Left renal pelvis (tissue), 4 donors: ENCODE data around the gene FTCD. TPM values are rescaled to one million over a fixed set of nuclear protein-coding genes. Genes with fewer than 3 reads are reported as not detected.
"Not testable (repeated sequence)": the region's sequence is repeated elsewhere in the genome, so short reads cannot be mapped to it uniquely, and the experiment has no call there.

Experiments used
- DNase-seq, 4 donors: peaks; one replicate each; pipeline ENCODE4 v3.0.0-alpha.2; 2013; ENCODE audit warnings: low read depth in 4 of 4, low spot score in 3 of 4
- polyA plus RNA-seq, 4 donors: library from polyadenylated mRNA; unstranded; fragments of 120-200 nt; gene quantifications; one replicate each; pipeline ENCODE4 v1.2.1, GENCODE V29; 2013; ENCODE audit not compliant: insufficient read length in 4 of 4

Gene FTCD
- polyA plus RNA-seq, 4 donors, result 2.9 to 46.9 (median 21.8) TPM

DNA sequence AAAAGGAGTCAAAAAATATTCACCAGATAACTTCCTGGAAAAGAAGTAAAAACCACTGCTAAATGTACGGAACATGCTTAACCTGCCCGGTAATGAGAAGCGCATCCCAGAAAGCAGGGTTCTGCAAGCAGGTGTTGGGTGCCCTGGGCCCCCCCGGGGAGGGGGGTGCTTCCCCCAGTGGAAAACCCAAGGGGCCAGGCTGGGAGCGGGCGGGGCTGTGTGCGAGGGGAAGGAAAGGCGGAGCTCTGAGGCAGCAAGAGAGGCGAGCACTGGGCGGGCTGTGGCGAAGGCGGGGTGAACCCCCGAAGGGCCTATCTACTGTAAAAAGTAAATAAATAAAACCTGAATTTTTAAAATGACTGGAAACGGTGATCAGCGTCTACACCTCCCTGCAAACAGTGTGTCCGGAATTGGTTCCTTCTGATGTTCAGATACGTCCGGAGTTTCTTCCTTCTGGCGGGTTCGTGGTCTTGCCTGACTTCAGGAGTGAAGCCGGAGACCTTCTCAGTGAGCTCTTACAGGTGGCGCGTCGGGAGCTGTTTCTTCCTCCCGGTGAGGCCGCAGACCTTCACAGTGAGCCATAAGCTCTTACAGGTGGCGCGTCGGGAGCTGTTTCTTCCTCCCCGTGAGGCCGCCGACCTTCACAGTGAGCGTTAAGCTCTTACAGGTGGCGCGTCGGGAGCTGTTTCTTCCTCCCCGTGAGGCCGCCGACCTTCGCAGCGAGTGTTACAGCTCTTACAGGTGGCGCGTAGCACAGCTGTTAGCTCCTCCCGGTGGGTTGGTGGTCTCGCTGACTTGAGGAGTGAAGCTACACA is 13.4 kb downstream of the FTCD start:
- no peak for DNase-seq

DNA sequence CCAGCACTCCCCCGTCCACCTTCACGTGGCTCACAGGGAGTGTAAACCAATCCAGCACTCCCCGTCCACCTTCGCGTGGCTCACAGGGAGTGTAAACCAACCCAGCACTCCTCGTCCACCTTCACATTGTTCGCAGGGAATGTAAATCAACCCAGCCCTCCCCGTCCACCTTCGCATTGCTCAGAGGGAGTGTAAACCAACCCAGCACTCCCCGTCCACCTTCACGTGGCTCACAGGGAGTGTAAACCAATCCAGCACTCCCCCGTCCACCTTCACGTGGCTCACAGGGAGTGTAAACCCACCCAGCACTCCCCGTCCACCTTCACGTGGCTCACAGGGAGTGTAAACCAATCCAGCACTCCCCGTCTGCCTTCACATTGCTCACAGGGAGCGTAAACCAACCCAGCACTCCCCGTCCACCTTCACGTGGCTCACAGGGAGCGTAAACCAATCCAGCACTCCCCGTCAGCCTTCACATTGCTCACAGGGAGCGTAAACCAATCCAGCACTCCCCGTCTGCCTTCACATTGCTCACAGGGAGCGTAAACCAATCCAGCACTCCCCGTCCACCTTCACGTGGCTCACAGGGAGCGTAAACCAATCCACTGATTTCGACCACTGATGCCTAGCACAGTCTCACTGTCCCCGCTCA is 14.9 kb downstream of the FTCD start:
- DNase-seq, result not testable (repeated sequence)

DNA sequence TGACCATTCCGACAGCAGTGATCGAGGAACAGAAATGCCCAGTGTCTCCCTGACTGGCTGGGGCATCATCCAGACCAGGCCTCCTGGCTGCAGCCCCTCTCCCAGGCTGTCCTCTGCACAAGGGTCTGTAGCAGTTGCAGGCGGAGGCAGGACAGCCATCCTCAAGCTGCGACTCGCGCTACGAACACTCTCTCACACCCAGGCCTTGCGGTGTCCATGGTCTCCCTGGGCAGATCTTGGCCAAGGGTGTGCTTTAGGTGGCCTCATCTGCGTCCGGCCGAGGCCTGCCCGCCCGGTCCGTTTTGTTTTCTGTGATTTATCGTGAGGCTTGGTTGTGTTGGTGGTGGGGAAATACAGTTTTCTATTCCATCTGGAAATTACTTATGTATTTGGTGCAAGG is 15.7 kb downstream of the FTCD start:
- no peak for DNase-seq

DNA sequence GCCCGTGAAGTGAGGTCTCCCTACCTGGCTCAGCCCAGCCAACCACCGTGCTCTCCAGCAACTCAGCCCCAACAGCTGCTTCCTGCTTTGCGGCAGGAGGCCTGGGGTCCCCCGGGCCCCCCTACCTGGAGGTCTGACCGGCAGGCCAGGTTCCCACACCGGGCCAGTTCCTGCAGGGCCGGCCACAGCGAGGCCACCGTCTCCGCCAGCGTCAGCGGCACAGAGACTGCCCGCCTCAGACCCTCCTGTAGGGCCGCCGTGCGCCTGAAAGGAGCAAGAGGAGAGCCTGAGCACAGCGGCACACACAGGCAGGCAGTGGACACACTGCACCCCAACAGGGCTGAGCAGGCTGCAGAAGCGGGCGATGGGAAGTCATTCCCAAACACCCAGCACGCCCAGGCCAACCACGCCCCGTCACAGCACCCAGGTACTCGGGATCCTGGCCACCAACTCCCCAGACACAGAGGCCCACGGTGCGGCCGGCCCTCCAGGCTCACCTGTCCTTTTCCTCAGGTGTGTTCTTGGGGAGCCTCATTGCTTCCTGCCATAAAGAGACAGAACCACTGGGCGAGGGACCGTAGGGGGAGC is 16.9 kb downstream of the FTCD start:
- DNase-seq, result no peak

DNA sequence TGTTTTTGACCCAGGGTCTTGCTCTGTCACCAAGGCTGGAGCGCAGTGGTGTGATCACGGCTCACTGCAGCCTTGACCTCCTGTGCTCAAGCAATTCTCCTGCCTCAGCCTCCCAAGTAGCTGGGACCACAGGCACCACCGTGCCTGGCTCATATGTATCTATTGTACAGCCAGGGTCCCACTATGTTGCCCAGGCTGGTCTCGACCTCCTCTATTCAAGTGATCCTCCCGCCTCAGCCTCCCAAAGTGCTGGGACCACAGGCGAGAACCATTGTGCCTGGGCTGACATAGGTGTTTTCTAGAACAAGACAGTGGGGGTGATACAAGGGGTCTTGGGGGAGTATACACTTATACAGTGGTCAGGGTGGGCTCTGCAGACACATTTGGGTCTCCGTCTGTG is 17.5 kb downstream of the FTCD start:
- DNase-seq, result no peak

DNA sequence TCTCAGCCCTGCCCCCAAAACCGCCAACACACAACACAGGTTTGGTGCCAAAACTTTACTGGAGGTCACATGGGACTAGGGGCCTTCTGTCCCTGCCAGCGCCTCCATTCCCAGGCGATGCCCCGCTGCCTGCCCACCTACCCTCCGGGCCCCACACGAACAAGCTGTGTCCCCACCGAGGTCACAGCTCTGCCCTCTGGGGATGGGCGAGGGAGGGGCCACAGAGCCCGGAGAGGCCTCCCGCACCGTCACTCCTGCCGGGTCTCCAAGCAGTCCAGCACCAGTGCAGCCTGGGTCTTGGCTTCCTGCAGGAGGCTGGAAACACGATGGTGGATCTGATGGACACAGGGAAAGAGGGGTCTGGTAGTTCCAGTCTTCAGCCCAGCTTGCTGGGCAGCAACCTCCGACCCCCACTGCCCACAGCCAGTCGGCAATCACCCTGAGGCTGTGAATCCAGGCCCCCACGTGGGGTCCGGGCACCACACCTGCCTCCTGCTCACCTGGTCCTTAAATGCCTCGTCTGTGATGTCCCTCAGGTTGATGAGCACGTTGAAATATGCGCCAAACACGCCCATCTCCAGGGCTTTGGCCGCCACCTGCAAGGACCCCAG is 18.5 kb downstream of the FTCD start:
- no peak for DNase-seq

DNA sequence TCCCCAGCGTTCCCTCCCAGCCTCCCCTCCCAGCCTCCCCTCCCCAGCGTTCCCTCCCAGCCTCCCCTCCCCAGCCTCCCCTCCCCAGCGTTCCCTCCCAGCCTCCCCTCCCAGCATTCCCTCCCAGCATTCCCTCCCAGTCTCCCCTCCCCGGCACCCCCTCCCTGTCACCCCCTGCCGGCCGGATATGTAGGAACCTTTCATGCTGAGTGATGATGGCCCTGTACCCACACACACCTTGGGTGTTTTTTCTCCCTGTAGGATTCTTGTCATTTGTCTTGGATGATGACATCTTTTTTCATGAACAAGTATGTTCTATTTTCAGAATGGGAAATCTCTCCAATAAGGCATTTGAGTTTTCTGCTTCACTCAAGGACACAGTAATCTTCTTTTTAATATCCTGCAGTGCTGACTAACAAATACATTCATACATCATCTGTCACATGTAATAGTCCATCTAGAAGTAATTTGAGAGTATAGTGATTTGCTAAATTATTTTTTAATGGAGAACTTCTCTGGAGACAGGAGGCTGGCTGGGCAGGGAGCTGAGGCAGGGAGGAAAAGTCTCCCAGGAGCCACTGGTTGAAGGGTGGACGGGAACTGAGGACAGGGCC is 19.5 kb downstream of the FTCD start:
- no peak for DNase-seq

DNA sequence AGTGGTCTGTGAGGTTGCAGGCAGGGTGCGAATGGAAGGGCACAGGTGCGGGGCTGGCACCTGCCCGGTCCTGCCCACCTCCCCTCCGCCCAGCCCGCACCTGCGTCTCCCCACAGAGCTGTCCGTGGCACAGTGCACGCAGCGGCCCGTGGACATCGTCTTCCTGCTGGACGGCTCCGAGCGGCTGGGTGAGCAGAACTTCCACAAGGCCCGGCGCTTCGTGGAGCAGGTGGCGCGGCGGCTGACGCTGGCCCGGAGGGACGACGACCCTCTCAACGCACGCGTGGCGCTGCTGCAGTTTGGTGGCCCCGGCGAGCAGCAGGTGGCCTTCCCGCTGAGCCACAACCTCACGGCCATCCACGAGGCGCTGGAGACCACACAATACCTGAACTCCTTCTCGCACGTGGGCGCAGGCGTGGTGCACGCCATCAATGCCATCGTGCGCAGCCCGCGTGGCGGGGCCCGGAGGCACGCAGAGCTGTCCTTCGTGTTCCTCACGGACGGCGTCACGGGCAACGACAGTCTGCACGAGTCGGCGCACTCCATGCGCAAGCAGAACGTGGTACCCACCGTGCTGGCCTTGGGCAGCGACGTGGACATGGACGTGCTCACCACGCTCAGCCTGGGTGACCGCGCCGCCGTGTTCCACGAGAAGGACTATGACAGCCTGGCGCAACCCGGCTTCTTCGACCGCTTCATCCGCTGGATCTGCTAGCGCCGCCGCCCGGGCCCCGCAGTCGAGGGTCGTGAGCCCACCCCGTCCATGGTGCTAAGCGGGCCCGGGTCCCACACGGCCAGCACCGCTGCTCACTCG is 23.3 kb downstream of the FTCD start:
- no peak for DNase-seq

DNA sequence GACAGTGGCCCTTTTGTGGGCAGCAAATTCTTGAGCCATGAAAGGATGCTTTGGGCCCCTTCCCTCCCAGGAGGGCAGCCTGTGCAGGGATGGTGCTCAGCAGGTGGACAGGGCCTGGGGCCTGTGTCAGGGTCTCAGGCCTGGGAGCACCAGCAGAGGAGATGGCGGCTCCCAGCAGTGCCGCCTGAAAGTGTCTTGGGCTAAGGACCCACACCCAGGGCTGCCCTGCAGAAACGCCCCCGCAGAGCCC is 23.9 kb downstream of the FTCD start:
- DNase-seq, result no peak

DNA sequence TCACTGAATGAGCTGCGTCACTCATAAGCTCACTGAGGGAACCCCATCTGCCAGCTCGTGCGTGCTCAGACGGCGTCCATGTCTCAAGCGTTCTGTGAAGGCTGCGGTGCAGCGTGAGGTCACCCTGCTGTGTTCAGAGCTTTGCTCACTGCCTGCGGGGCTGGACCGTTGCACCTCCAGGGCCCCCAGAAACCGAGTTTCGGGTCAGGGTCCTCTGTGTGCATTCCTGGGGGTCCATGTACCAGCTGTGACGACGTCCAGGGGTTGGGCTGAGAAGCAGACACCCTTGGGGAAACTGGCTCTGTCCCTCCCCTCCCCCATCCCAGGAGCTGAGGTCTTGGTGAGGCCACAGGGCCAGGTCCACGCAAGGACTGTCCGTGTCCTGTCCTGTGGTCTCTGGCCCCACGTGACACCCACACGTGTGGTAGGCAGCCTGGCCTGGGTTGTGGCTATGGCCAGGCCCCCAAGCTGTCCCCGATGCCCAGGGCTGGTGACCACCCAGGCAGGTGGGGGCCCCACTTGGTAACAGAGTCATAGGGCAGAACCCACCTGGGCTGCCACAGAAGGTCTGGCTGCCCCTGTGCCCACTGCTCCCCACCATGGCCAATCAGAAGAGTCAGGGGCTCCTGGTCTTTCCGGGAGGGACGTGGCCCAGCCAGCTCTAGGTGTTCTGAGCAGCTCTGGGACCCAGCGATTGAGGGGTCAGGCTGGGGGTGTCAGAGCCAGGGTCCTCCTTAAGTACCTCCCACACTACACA is 24.4 kb downstream of the FTCD start:
- DNase-seq, result no peak

DNA sequence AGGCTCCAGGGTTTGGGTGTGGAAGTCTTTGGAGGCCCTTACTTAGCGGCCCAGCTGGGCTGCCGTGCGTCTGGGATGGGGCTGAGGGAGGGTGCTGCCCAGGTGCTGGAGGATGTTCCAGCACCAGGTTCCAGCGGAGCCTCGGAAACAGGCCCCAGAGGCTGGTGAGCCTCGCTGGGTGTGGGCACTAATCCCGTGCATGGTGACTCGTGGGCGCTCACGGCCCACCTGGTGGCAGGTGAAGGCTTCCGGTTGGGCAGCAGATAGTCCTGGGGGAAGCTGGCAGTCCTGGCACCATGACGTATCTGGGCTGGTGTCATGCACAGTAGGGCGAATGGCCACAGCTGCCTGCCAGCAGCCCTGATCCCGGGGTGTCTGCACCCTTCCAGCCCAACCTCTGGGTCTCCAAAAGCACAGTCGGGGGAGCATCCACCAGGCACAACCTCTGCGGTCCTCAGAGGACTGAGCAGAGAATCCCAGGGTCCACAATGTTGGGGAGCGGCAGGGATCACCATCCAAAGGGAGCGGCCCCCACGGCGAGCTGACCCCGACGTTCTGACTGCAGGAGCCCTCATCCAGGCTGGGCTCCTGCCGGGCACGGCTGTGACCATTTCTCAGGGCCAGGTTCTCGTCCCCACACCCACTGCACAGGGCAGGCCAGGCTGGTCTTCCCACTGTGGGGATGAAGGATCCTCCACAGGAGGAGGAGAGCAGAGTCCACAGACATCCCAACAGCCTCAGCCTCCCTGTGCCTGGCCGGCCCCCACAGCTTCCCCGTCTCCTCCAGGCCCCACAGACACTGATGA is 25.3 kb downstream of the FTCD start:
- no peak for DNase-seq

DNA sequence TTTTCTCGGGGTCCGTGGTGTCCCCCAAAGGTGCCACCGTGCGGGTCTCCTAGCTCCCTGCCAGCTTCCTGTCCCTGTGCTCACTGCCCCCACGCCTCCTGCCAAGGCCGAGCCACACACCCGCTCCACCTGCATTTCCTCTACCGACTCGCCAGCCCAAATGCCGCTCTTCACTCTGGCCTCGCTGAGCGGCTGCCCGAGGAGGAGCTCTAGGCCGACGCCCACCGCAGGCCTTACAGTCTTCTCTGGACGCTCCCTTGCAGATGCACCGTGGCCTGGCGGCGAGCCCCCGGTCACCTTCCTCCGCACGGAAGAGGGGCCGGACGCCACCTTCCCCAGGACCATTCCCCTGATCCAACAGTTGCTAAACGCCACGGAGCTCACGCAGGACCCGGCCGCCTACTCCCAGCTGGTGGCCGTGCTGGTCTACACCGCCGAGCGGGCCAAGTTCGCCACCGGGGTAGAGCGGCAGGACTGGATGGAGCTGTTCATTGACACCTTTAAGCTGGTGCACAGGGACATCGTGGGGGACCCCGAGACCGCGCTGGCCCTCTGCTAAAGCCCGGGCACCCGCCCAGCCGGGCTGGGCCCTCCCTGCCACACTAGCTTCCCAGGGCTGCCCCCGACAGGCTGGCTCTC is 26.3 kb downstream of the FTCD start:
- DNase-seq, result no peak

DNA sequence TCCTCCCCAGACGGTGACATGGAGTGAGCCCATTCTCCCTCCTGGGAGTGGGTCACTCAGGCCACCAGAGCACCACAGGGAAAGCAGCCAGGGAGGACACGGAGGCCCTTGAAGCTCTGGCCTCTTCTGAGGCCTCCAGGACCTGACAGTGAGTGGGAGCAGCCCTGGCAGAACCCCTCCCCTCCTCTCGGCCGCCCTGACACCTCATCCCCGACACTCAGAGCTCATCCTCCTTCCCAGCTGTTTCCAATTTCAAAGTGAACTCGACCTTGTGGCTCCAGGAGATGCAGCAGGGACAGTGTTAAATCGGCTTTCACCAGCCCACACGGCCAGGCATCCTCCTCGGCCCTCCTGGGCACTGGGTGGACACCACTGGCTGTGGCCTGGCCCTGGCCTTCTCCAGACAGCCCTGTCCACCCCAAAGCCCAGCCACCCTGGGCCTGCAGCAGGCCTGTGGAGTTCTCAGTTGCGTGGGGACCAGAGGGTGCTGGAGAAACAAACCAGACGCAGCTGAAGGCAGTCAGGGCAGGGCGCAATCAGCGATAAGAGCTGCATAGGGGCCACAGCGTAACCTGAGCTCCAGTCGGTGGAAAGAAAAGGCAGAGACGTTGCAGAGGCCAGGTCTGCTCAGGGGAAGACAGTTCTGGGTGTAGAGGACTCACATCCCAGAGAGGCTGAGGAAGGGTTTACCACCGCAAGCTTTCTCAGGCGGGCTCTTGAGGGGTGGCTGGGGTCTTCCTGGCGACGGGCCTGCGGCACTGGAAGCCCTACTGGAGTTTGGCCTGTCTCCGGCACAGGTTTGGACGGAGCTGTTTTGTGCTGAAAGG is 27.1 kb downstream of the FTCD start:
- DNase-seq, result no peak

DNA sequence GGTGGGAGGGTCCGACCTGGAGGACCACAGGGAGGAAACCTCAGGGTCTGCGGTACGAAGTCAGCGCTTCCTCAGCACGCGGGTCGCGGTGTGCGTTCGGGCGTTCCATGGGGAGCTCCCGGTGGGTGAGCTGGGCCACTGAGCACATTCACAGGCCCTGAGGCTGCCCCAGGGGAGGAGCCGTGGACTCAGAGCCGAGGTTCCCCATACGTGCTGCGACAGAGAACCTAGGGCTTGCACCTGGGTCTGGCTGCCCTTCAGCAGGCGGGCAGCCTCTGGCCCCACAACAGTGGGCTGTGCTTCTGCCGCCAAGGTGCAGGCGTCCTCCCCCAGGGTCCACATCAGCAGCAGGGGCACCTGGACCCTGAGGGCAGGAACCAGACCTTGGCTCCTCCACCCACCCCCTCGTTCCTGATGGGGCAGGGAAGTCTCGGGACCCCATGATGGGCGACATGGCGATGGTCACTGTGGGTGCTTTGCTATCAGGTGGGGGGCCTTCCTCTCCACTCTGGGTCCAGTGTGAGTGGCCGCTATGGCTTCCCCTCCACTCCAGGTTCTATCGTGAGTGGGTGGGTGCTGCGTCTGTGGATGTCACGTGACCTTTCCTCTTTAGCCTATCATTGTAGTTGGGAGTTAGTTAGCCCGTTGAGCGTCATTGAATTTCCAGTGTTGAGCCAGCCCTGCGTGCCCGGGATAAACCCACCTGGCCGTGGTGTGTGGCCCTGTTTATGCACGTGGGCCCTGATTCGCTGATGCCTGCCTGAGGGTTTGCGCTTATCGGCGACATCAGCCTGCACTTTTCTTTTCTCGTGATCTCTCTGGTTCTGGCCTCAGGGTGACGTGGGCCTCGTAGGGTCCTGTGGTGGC is 27.9 kb downstream of the FTCD start:
- no peak for DNase-seq

DNA sequence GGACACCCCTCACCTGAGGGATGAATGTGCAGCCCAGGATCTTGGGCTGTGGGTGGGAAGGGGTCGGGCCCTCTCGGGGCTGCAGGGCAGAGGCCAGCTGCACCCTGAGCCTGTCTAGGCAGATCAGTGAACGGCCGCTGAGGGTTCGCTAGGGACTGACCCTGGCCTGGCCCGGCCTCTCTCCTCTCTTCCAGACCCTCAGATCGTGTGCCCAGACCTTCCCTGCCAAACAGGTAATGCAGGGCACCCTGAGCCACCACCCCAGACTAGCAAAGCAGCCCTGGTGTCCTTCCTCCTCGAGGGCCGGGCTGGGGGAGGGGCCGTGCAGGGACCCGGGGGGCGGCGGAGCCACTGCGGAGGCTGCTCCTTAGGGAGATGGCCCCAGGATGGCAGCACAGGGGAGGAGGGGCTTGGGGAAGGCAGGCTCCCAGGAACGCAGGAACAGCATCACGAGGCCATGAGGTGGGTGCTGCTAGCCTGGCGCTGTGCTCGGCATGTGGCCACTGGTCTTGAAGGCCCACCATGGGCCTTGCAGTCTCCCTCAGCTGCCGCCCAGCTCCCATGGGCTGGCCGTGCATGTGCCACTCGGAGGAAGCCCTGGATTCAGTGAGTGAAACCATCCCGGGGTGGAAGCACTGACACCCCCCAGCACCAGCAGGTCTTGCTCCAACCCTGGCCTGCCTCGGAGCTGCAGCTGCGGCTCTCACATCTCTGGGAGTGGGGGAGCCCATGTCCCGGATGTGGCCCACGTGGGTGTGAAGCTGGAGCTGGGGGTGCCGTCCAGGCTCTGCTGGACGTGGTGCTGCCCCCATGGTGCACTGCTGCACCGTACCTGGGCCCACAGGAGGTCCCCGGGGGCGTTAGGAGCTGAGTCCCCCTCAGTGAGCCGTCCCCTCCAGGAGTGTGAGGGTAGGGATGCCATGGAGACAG is 28.8 kb downstream of the FTCD start:
- DNase-seq, result no peak

DNA sequence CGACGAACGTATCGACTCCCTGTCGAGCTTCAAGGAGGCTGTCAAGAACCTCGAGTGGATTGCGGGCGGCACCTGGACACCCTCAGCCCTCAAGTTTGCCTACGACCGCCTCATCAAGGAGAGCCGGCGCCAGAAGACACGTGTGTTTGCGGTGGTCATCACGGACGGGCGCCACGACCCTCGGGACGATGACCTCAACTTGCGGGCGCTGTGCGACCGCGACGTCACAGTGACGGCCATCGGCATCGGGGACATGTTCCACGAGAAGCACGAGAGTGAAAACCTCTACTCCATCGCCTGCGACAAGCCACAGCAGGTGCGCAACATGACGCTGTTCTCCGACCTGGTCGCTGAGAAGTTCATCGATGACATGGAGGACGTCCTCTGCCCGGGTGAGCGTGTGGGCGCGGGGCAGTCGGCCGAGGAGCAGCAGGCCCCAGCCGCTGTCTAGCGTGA is 29.5 kb downstream of the FTCD start:
- no peak for DNase-seq
